NT2/D1 (cell line): ENCODE measurements around the gene SCAF8.

Experiments
- DNase-seq: peaks from one replicate; pipeline ENCODE4 v3.0.0-alpha.2; 2011; ENCODE audit warnings: low read depth, low spot score
- H3K27me3 ChIP-seq: 2 replicates; pipeline ENCODE4 v1.6.0; 2011; ENCODE audit warnings: mild to moderate bottlenecking; ENCODE audit not compliant: insufficient read length, insufficient read depth
- H3K36me3 ChIP-seq: 2 replicates; pipeline ENCODE4 v1.6.1; 2011; ENCODE audit warnings: mild to moderate bottlenecking, low read length, mixed read lengths; ENCODE audit not compliant: insufficient read depth, insufficient read length
- H3K4me1 ChIP-seq: 2 replicates; pipeline ENCODE4 v1.5.1; 2011; ENCODE audit not compliant: insufficient read depth, insufficient read length
- H3K4me3 ChIP-seq: 2 replicates; pipeline ENCODE4 v1.5.1; 2011; ENCODE audit warnings: low read depth; ENCODE audit not compliant: insufficient read length
- H3K9ac ChIP-seq: 2 replicates; pipeline ENCODE4 v1.6.0; 2011; ENCODE audit warnings: low read depth; ENCODE audit not compliant: insufficient read length
- H3K9me3 ChIP-seq: 2 replicates; pipeline ENCODE4 v1.5.1; 2011; ENCODE audit warnings: mild to moderate bottlenecking, low read length; ENCODE audit not compliant: insufficient read depth
- SUZ12 ChIP-seq: IDR thresholded peaks from 2 replicates; pipeline ENCODE4 v1.6.1; 2011; ENCODE audit not compliant: insufficient read length, insufficient read depth; ENCODE audit errors: extremely low read depth
- YY1 ChIP-seq: IDR thresholded peaks from 2 replicates; pipeline ENCODE4 v1.6.1; 2011; ENCODE audit not compliant: insufficient read length, insufficient read depth
- ZNF274 ChIP-seq: IDR thresholded peaks from 2 replicates; pipeline ENCODE4 v1.6.1; 2011; ENCODE audit warnings: mild to moderate bottlenecking, low read depth, low read length

SCAF8 gene

DNA sequence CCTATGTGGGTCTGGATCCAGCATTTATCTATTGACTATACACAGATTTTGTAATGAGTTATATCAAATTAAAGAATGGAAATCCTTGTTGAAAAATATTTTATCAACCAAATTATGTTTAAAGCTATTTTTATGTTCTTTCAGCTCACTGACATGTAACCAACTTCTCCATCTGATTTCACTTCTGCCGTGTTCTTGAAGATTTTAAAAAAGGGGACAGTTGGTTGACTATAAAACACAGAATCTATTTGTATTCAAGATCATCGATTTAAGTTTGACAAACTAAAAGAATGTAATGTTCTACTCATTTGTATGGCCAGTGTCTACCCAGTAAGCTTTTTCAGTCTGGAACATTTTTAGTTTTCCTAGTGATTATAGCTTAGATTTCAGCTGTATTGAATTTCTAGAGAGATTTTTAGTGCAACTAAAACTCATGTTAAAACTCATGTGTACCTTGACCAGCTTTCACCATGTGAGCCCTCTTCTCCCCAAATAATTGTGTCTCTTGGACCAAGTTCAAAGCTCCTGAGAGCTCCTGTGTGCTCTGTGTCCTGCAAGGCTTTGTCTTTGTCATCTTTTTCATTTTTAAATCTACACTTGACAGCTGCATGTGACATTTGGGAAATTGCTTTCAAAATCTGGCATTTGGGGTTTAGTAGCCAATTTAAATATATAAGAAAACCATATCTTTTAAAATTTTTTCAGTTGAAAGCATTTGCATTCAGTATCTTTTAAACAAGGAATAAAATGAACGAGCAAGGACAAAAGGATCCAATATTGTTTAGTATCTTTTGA is 143.5 kb downstream of the SCAF8 start:
- Histone ChIP-seq H3K9ac (no peak overlapping the region), H3K9me3 (no peaks in the 10 kb centered on the region), H3K4me3 (no peak overlapping the region), H3K4me1 (no peaks in the 10 kb centered on the region), H3K27me3 (no peaks in the 10 kb centered on the region), H3K36me3 (no peaks in the 10 kb centered on the region)
- no peak for DNase-seq
- TF ChIP-seq ZNF274 (no peak), SUZ12 (no peak), YY1 (no peak)

DNA sequence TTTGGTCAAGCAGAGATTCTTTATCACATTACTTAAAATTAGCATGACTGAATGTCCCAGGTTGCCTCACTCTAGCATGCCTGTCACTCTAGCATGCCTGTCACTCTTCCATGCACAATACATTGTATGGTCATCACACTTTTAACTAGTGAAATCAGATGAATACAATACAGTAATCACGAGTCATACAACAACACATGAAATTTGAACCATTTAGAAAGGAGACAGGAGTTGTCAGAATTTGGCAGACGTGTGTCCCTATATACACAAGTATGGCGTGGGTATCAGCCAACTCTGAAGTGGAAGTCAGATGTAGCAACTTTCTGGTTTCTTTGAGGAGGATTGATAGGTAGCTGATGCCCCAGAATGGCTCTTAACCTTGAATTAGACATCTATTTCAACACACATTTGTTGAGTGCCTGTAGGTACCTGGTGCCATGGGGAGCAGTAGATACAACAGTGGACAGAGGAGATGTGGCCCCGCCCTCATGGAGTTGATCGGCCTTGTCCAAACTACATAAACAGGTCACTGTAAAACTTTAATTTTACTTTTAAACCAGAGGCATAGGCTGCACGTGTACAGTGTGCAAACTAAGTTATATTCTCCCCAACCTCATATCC is 145.8 kb downstream of the SCAF8 start:
- Histone ChIP-seq H3K9me3 (no peaks in the 10 kb centered on the region), H3K4me3 (no peak overlapping the region), H3K36me3 (no peaks in the 10 kb centered on the region), H3K9ac (no peak overlapping the region), H3K4me1 (no peaks in the 10 kb centered on the region), H3K27me3 (no peaks in the 10 kb centered on the region)
- TF ChIP-seq SUZ12 (no peak), YY1 (no peak), ZNF274 (no peak)
- DNase-seq = no peak

DNA sequence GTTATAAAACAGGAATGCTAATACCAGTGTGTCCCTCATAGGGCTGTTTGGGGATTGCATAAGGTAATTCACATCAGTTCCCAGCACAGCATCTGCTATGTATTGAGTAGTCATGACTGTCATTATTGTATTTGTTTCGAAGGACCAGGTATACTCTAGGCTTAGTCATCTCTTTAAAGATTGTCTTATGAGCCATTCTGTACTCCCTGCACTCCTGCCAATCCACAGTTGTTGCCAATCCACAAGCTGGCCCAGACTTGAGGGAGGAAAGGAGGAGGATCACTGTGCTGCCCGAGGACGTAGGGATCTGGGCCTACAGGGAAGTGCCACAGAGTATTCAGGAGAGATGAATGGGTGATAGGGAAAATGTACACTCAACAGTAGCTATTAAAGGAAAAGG is 148.9 kb downstream of the SCAF8 start:
- TF ChIP-seq SUZ12 = no peak
- no peak for TF ChIP-seq ZNF274
- no peak for TF ChIP-seq YY1
- no peak for DNase-seq
- H3K9me3 ChIP-seq = no peaks in the 10 kb centered on the region
- H3K4me1 ChIP-seq = no peaks in the 10 kb centered on the region
- no peaks in the 10 kb centered on the region for H3K36me3 ChIP-seq
- H3K27me3 ChIP-seq = no peaks in the 10 kb centered on the region
- H3K9ac ChIP-seq = no peak overlapping the region
- no peak overlapping the region for H3K4me3 ChIP-seq
